Muscle layer of colon (tissue), 2 donors: Measurements from ENCODE around the gene NAA16.

Experiments used
- H3K27ac ChIP-seq: one replicate; pipeline ENCODE4 v1.7.0; 2013; ENCODE audit warnings: low read depth, mild to moderate bottlenecking, low read length, moderate library complexity
- H3K27me3 ChIP-seq, 2 donors: one replicate each; pipeline ENCODE4 v1.7.0; 2013; ENCODE audit warnings: low read length in 2 of 2, mild to moderate bottlenecking in 2 of 2; ENCODE audit not compliant: insufficient read depth in 2 of 2, control insufficient read depth in 1 of 2
- H3K36me3 ChIP-seq: one replicate; pipeline ENCODE4 v1.7.0; 2013; ENCODE audit warnings: mild to moderate bottlenecking, low read length; ENCODE audit not compliant: insufficient read depth
- H3K4me1 ChIP-seq: one replicate; pipeline ENCODE4 v1.7.0; 2013; ENCODE audit warnings: mild to moderate bottlenecking, low read length; ENCODE audit not compliant: insufficient read depth
- H3K4me3 ChIP-seq, 2 donors: one replicate each; pipeline ENCODE4 v1.7.0; 2013; ENCODE audit warnings: low read length in 2 of 2, low read depth in 1 of 2, mild to moderate bottlenecking in 1 of 2, moderate library complexity in 1 of 2
- H3K9ac ChIP-seq: one replicate; pipeline ENCODE4 v1.7.0; 2013; ENCODE audit warnings: low read length
- H3K9me3 ChIP-seq: one replicate; pipeline ENCODE4 v1.7.0; 2013; ENCODE audit warnings: mild to moderate bottlenecking, low read length
- donor health status: abdominal sarcoma.
- donor health status: Adenocarcinoma of cecum.

The NAA16 gene

DNA sequence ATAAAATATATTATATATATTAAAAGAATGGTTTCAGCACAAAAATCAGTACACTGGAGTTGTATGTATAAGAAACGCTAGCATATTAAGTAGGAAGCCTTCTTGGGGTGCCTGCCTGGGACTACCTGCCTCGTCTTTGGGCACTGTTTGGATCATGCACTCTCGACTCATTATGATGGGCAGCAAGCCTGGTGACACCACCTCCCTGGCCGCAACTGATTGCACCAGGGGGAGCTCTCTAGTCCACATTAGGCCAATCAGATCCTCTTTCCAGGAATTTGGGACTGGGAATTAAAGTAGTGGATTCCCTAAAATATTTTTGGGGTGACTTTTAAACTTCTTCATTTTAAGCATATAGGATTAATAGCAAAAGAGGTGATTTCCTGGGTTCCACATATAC, 90.3 kb downstream of the NAA16 start:
- H3K9ac ChIP-seq, result no peak overlapping the region
- H3K4me1 ChIP-seq, result no peaks in the 10 kb centered on the region
- no peaks in the 10 kb centered on the region for H3K27me3 ChIP-seq
- H3K27ac ChIP-seq, result no peak overlapping the region
- H3K9me3 ChIP-seq, result no peaks in the 10 kb centered on the region
- H3K36me3 ChIP-seq, result no peaks in the 10 kb centered on the region
- H3K4me3 ChIP-seq, result no peak overlapping the region

- Histone ChIP-seq H3K27me3 (no peaks in the 10 kb centered on the region), H3K9me3 (no peaks in the 10 kb centered on the region), H3K9ac (no peak overlapping the region), H3K36me3 (no peaks in the 10 kb centered on the region), H3K4me3 (no peak overlapping the region), H3K4me1 (no peaks in the 10 kb centered on the region), H3K27ac (no peak overlapping the region)
These were observed 91.8 kb downstream of the NAA16 start for GRCh38 chr13:41402691-41403511.

- no peaks in the 10 kb centered on the region for H3K36me3 ChIP-seq
- H3K9ac ChIP-seq, result no peak overlapping the region
- H3K4me1 ChIP-seq, result no peaks in the 10 kb centered on the region
- H3K9me3 ChIP-seq, result no peaks in the 10 kb centered on the region
- H3K27me3 ChIP-seq, result no peaks in the 10 kb centered on the region
- H3K27ac ChIP-seq, result no peak overlapping the region
- H3K4me3 ChIP-seq, result no peak overlapping the region
These were observed 92.9 kb downstream of the NAA16 start for GRCh38 chr13:41403983-41404382.

DNA sequence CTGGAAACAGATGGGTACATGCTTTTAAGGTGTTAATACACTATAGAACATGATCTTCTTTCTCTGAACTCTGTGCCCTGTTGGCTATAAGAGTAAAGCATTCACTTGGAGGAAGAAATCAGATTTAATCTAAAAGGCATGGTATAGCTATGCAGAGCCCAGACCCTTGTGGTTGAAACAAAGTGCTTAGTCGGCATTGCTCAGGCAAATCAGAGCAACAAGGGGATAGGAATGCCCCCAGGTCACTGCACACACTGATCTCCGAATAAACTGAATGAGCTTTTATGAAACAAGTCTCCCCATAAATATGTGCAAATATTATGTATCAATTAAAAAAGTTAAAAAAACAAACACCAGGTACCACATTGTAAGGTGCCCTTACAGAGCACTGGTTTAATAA, 94.3 kb downstream of the NAA16 start:
- Histone ChIP-seq H3K4me1 (no peaks in the 10 kb centered on the region), H3K4me3 (no peak overlapping the region), H3K9me3 (no peaks in the 10 kb centered on the region), H3K36me3 (no peaks in the 10 kb centered on the region), H3K27ac (no peak overlapping the region), H3K27me3 (no peaks in the 10 kb centered on the region), H3K9ac (no peak overlapping the region)

DNA sequence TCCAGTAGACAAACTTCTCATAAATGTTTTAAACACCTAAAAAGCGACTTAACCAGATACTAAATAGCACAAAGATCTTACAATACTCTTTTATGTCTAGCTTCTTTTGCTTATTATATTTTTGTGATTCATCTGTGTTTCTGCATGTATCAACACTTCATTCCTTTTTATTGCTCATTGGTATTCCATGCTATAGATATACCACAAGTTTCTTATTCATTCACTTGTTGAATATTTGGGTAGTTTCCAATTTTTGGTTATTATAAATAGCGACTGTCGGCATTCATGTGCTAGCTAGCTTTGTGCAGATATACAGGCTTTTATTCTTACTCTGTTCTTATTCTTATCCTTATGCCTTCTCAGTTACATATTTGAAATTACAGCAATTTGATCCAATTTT, 96.3 kb downstream of the NAA16 start:
- H3K27ac ChIP-seq, result no peak overlapping the region

GRCh38 chr13:41408121-41408520, 97.1 kb downstream of the NAA16 start:
- H3K4me1 ChIP-seq, result no peaks in the 10 kb centered on the region
- H3K27me3 ChIP-seq, result no peaks in the 10 kb centered on the region
- H3K4me3 ChIP-seq, result no peak overlapping the region
- H3K27ac ChIP-seq, result no peak overlapping the region
- H3K9me3 ChIP-seq, result no peaks in the 10 kb centered on the region
- no peaks in the 10 kb centered on the region for H3K36me3 ChIP-seq
- H3K9ac ChIP-seq, result no peak overlapping the region

More for the DNA sequence above, 96.3 kb downstream of the NAA16 start:
- no peaks in the 10 kb centered on the region for H3K36me3 ChIP-seq
- H3K9me3 ChIP-seq, result no peaks in the 10 kb centered on the region
- no peak overlapping the region for H3K9ac ChIP-seq
- no peak overlapping the region for H3K4me3 ChIP-seq
- no peaks in the 10 kb centered on the region for H3K27me3 ChIP-seq
- no peaks in the 10 kb centered on the region for H3K4me1 ChIP-seq

- Histone ChIP-seq H3K36me3 (no peaks in the 10 kb centered on the region), H3K27me3 (no peaks in the 10 kb centered on the region), H3K9ac (no peak overlapping the region), H3K4me1 (no peaks in the 10 kb centered on the region), H3K27ac (no peak overlapping the region), H3K4me3 (no peak overlapping the region), H3K9me3 (no peaks in the 10 kb centered on the region)
These were observed 97.7 kb downstream of the NAA16 start for GRCh38 chr13:41408746-41409145.

GRCh38 chr13:41409611-41410010, 98.5 kb downstream of the NAA16 start:
- no peaks in the 10 kb centered on the region for H3K27me3 ChIP-seq
- H3K4me3 ChIP-seq, result no peak overlapping the region
- no peaks in the 10 kb centered on the region for H3K9me3 ChIP-seq
- H3K9ac ChIP-seq, result no peak overlapping the region
- no peaks in the 10 kb centered on the region for H3K36me3 ChIP-seq
- no peaks in the 10 kb centered on the region for H3K4me1 ChIP-seq
- H3K27ac ChIP-seq, result no peak overlapping the region

DNA sequence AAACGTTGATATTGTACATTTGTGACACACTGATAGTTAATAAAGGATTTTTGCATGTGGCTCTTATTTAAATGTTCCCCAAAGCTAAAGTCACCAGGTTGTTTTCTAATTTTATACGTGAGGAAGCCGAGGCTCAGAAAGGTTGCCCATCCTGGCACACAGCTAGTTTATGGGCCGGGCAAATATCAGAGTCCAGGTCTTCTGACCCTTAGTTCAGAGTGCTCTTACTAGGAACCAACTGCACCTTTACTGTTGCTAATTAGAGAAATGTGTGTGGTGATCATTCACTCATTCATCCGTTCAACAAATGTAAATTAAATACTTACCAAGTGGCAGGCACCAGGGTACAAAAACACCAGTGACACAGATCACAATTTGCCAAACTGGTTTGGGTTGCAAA, 100.0 kb downstream of the NAA16 start:
- no peaks in the 10 kb centered on the region for H3K27me3 ChIP-seq
- no peak overlapping the region for H3K9ac ChIP-seq
- H3K9me3 ChIP-seq, result no peaks in the 10 kb centered on the region
- H3K36me3 ChIP-seq, result no peaks in the 10 kb centered on the region
- no peaks in the 10 kb centered on the region for H3K4me1 ChIP-seq
- H3K27ac ChIP-seq, result no peak overlapping the region
- no peak overlapping the region for H3K4me3 ChIP-seq

DNA sequence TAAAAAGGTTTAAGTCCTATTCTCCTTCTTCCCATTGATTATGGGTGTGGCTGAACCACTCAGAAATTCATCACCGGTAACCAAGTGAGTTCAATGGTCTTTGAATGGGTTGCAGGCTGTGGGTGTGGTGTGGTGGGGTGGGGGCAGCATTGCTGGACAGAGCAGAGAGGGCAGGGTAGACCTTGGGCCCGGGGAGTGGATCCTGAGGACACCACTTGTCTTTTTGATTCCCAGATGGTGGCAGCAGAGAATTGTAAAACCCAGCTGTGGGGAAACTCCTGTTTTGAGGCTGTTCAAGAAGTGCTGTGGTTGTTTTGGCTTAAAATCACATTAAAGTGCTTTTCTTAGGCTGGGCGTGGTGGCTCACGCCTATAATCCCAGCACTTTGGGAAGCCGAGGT, 100.5 kb downstream of the NAA16 start:
- no peaks in the 10 kb centered on the region for H3K36me3 ChIP-seq
- H3K27me3 ChIP-seq, result no peaks in the 10 kb centered on the region
- H3K9ac ChIP-seq, result no peak overlapping the region
- no peaks in the 10 kb centered on the region for H3K9me3 ChIP-seq
- no peak overlapping the region for H3K27ac ChIP-seq
- H3K4me1 ChIP-seq, result no peaks in the 10 kb centered on the region
- H3K4me3 ChIP-seq, result no peak overlapping the region

DNA sequence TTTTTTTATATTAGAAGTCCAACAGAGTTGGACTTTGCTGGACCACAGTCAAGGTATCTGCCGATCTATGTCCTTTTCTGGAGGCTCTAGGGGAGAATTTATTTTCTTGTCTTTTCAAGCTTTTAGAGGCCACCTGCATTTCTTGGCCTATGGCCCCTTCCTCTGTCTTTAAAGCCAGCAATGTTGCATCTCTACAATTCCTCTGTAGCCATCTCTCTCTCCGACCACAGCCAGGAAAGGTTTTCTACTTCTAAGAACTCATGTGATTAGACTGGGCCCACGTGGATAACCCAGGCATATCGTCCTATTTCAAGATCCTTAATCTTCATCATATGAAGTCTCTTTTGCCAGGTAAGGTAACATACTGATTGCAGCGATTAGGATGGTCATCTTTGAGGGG, 102.8 kb downstream of the NAA16 start:
- no peaks in the 10 kb centered on the region for H3K27me3 ChIP-seq
- H3K36me3 ChIP-seq, result no peaks in the 10 kb centered on the region
- no peaks in the 10 kb centered on the region for H3K4me1 ChIP-seq
- H3K9ac ChIP-seq, result no peak overlapping the region
- H3K9me3 ChIP-seq, result no peaks in the 10 kb centered on the region
- H3K27ac ChIP-seq, result no peak overlapping the region
- H3K4me3 ChIP-seq, result no peak overlapping the region

GRCh38 chr13:41416276-41416675, 105.2 kb downstream of the NAA16 start:
- Histone ChIP-seq H3K9ac (no peak overlapping the region), H3K27ac (no peak overlapping the region), H3K27me3 (no peaks in the 10 kb centered on the region), H3K4me3 (no peak overlapping the region), H3K9me3 (no peaks in the 10 kb centered on the region), H3K36me3 (no peaks in the 10 kb centered on the region), H3K4me1 (no peaks in the 10 kb centered on the region)
